Measurements from ENCODE around the gene CCDC91. TPM values are rescaled to one million over a fixed set of nuclear protein-coding genes. Genes with fewer than 3 reads are reported as not detected.
"Not testable (repeated sequence)": the region's sequence is repeated elsewhere in the genome, so short reads cannot be mapped to it uniquely, and the experiment has no call there.

CCDC91 gene
- total RNA-seq, 1 experiment from 2014 or later, result 13.7 TPM

DNA sequence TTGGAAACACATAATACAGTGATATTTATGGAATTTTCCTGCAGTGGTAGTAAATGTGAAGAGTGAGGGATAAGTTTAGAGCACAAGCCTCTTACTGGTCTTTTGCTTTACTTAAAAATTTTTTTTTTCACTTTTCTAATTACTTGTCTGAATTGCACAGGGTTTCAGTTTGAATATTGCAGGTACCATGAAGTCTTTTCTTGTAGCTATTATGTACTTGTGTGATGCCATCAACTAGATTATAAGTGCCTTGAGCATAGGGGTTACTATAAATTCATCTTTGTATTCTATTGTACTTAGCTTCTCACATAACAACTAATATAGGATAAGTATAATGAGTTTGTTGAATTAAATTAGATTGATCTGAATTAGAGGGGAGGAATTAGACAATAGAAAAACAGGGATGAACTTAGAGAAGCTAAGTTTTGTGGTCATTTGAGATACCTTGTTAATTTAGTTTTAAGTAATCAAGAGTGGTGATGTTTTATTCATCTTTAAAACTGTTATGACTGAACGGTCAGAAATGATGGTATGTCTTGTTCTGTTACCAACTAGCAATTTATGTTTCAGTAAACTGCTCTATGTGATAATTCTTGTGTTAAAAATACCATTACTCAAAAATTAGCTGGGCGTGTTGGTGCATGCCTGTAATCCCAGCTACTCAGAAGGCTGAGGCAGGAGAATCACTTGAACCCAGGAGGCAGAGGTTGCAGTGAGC, 42.1 kb downstream of the CCDC91 start:
- DNase-seq (ENCODE audit: low spot score), result no peak

DNA sequence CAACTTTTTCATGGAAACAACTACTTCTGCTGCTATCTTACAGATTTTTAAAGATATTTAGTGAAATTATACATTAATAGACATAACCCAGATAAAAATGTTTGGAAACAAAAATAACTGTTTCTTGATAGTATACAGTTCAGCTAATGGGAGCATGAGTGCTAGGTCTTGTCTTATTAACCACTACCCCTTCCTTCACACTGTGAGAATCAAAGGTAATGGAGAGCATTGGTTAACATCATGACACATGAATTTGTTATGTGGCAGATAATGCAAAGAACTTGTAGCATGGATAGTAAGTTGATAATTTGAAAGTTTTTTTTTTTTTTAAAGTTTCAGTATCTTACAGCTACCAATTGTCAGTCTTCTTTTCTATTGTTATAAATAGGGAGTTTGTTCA, 44.2 kb downstream of the CCDC91 start:
- no peak for DNase-seq (ENCODE audit: low spot score)

DNA sequence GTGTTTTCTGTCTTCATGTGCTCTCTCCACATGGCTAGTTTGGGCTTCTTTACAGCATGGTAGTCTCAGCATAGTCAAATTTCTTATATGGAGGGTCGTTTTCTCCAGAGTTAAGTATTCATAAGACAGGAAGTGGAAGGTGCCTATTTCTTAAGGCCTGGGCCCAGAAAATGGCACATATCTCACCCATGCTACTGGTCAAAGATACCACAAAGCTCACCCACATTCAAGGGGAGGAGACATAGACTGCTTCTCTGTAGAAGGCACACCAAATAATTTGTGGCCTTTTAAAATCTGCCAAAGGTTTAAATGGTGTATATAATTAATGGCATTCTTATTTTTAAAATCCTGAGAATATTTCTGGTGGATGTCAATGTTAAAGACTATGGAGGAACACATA, 44.8 kb downstream of the CCDC91 start:
- no peak for DNase-seq (ENCODE audit: low spot score)

DNA sequence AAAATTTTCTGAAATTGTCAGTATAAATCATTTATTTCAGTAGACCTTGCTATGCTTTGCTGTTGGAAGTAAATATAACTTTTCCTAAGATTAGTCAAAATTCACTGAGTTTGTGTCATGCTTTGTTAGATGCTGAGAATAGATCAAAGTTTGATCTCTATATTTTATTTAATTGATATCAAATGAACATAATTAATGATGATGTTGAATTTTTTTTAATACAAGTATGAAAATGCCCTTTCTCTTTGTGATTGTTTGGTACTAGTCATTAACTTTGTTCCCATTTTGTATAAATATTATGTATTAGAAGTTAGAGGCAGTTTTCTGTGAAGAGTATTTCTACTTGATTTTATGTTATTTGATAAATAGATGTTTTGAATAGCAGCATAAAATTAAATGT, 45.7 kb downstream of the CCDC91 start:
- DNase-seq (ENCODE audit: low spot score), result no peak

DNA sequence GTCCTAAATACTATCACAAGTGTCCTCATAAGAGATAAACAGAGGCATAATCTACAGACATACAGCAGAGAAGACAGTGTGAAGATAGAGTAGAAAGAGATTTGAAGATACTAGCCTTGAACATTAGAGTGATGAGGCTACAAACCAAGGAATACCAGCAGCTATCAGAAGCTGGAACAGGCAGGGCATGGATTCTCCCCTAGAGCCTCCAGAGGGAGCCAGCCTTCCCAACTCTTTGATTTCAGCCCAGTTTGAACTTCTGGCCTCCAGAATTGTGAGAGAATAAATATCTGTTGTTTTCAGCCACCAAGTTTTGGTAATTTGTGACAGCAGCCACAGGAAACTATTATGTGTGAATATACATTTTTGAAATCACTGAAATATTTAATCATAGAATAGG, 47.2 kb downstream of the CCDC91 start:
- peak; percentile 4 for DNase-seq (ENCODE audit: low spot score)

DNA sequence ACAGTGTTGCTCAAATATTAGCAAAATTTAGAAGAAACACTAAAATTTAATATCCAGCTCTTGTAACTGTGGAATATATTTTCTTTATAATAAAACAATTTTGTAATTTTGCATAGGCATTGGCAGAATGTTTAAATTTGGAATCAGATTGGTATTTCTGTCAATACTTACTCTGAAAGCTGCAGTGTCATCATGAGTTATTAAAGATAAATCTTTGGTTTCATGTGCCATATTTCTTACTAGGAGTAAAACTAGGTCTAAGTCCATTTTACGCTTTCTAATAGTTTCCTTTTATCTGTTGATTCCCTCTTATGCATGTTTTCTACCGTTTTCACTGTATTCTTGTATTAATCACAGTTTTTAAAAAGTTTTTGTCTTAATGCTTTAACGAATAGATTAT, 49.7 kb downstream of the CCDC91 start:
- DNase-seq (ENCODE audit: low spot score), result no peak

DNA sequence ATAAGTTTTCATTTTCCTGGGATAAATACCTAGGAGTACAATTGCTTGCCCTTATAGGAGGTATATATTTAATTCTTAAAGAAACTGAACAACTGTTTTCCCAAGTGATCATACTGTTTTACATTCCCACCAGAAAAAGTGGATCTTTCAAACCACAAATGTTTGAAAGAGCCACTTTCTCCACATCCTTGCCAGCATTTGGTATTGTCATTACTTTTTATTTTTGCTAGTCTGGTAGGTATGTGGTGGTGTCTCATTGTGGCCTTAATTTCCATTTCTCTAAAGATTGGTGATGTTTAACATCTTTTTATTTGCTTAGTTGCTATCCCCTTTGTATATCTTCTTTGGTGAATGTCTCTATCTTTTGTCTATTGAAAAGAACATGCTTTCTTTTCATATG, 50.6 kb downstream of the CCDC91 start:
- DNase-seq (ENCODE audit: low spot score), result no peak

DNA sequence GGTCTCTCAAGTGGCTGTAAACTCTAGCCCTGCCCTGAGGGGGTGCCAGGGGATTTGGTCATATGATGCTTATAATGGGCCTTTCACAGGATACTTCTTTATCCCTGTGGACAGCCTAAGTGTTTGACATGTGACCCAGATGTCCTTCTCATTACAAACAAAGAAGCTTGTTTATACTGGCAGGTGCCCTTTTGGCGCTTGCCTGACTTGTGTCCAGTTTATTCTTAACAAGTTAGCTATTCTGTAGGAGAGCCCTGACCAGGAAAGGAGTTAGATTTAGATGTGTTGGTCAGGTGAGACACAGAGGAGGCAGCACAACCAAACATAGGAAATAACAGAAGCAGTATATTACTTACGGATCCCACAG, 51.9 kb downstream of the CCDC91 start:
- no peak for DNase-seq (ENCODE audit: low spot score)

DNA sequence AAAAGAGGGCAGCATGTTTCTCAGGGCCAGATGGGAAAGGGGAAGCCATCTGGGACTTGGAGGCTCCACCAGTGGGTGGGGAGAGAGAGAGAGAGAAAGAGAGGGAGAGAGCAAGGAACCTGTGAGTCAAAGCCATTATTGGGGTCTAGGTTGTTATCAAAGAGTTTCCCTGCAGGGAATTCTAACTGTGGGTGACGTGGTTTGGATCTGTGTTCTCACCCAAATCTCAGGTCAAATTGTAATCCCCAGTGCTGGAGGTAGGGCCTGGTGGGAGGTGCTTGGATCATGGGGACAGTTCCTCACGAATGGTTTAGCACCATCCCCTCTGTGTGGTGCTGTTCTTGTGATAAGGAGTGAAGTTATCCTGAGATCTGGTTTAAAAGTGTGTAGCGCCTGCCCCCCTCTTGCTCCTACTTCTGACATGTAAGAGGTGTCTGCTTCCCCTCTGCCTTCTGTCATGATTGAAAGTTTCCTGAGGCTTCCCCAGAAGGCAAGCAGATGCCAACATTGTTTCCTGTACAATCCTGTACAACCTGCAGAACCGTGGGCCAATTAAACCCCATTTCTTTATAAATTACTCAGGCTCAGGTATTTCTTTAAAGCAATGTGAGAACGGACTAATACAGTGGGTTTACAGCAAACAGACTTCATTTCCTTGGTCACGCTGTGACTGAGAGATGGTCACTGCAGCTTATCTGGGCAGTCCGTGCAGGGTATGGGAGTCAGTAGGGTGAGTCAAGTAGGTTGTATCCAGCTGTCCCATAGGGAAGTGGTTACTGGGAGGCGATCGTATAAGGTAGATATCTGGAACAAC, 52.4 kb downstream of the CCDC91 start:
- no peak for DNase-seq (ENCODE audit: low spot score)

DNA sequence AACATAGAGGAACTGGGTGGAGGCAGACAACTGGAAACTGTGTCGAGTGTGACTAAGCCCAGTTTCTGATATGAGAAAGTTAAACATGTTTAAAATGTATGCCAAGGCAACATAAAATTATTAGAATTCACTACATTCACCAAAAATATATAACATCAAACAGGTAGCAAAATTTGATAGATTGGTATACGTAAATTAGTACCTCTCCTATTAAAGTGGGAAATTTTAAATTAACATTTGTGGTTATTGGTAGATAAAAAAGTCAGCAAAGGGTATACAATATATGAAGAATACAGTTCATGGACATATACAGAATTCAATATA, 53.0 kb downstream of the CCDC91 start:
- no peak for DNase-seq (ENCODE audit: low spot score)

DNA sequence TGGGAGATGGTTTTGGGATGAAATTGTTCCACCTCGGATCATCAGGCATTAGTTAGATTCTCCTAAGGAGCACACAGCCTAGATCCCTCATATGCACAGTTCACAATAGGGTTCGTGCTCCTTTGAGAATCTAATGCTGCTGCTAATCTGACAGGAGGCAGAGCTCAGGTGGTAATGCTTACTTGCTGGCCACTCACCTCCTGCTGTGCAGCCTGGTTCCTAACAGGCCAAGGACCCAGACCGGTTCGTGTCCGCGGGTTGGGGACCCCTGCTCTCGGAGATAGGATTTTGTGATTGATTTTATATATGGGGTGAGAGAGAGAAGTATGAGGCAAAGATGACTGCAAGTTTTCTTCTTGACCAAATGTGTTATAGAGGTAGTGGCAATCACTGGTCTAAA, 57.5 kb downstream of the CCDC91 start:
- DNase-seq (ENCODE audit: low spot score), result no peak

DNA sequence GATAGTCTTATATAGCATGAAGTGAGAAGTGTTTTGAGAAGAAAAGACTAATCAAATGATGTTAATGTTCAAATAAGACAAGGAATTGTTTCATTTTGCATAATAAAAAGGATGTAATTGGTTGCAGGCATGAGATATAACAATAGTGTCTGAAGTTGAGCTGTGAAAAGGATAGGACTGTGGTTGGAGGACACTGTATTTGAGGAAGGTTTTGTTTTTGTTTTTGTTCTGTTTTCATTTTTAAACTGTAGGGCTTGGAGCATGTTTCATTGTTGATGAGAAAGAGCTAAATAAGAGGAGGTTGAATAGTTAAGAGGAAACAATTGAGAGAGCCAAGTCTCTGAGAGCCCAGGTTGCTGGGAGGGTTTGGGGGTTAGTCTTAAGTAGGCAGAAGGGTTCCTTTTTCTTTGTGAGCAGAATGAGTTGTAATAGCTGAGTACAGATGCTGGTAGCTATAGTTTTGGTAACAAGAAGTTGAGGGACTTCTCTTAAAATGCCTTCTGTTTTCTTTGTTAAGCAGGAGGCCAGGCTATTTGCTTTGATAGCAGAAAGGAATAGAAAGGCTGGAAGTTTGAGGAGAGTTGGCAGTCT, 58.4 kb downstream of the CCDC91 start:
- DNase-seq (ENCODE audit: low spot score), result no peak

DNA sequence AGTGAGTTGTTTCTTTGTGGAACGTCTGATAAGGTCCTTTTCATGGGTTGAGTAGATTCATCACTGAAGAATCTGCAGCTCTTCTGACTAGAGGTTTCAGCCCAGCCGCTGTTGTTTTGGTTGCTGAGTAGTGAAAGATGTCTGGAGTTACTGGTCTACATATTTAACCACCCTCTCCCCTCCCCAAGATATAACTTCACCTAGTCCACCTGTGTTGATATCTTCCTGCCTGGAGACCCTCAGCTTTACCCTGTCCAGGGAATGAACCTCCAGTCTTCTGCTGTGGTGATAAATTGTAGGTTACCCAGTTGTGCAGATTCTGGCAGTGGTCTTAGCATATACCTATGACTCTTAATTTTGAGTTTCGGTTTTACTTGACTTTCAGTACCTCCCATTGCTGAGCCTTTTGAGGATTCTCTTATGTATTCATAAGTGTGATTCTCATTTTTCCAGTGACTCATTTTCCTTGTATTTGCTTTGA, 62.9 kb downstream of the CCDC91 start:
- DNase-seq (ENCODE audit: low spot score), result no peak

DNA sequence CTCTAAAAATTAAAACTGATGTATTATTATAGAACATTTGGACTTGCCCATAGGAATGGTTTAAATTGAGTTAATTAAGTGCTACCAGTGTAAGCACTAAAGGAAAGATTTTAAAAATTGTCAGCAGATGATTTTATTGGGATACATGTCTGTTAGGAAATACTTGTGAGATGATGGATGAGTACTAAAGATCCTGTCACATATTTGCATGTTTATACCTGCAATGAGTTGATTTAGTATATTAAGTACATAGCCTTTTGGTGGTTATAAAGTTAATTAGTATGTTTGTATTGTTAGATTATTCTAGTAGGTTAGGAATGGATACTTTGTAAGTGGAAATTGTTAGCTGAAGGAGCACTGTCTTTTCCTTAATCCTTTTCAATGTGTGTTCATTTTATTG, 67.2 kb downstream of the CCDC91 start:
- DNase-seq (ENCODE audit: low spot score), result no peak

DNA sequence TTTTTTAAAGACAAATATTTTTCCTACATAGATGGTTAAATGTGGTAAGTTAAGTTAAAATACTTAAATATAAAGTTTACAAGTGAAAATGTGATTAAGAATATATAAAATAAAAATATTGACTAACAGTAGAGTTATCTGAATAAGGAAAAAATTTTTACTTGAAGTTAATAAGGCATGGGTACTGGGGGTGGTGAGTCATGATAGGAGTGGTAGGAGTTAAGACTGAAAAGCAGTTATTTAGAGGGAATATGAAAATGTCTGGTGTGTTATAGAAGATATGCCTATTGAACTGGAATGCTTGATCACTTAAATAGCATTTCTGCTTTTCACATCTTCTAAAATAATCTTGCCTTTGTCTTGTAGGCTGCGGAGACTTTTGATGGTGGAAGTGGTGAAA, 68.7 kb downstream of the CCDC91 start:
- DNase-seq (ENCODE audit: low spot score), result no peak

DNA sequence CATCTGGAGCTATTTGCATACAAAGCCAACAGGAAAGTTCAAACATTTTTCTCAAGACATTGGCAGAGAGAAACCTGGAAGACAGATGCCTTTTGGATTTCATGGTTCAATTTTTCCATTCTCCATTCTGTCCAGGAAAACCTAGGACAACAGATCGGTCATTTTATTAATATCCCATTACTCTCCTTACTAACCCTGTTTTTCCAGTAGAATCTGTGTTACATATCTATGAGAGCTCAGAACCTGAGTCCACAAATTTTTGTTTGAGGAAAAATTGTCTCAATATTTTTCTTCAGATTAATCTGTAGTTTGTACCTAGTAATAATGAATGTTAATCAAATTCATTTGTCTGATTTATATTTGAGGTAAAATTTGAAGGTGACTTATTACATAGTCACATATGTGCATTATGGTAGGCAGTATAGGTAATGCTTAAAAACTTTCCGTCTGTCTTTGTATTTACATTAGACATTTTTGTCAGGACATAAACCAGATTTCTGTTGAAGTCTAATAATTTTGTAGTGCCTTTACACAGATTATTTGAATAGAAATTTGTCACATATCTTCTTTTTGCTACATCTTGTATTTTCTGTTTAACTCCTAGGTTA, 75.3 kb downstream of the CCDC91 start:
- no peak for DNase-seq (ENCODE audit: low spot score)

DNA sequence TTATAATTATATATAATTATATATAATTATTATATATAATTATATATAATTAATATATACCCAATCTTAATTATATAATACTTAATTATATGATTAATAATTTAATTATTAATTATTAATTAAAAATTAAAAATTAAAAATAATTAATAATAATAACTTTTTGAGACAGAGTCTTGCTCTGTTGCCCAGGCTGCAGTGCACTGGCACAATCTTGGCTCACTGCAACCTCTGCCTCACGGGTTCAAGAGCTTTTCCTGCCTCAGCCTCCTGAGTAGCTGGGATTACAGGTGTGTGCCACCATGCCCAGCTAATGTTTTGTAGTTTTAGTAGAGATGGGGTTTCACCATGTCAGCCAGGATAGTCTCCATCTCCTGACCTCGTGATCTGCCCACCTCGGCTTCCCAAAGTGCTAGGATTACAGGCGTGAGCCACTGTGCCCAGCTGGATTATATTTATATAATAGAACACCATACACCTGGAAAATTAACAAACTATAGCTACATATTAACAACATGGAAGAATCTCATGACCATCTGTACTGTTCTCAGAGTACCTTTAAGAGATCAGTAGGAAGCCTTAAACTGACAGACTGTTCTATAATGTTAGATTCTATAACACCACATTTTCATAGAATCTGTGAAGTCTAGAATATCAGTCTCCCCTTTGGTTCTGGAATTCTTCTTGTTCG, 77.8 kb downstream of the CCDC91 start:
- DNase-seq (ENCODE audit: low spot score), result not testable (repeated sequence)

DNA sequence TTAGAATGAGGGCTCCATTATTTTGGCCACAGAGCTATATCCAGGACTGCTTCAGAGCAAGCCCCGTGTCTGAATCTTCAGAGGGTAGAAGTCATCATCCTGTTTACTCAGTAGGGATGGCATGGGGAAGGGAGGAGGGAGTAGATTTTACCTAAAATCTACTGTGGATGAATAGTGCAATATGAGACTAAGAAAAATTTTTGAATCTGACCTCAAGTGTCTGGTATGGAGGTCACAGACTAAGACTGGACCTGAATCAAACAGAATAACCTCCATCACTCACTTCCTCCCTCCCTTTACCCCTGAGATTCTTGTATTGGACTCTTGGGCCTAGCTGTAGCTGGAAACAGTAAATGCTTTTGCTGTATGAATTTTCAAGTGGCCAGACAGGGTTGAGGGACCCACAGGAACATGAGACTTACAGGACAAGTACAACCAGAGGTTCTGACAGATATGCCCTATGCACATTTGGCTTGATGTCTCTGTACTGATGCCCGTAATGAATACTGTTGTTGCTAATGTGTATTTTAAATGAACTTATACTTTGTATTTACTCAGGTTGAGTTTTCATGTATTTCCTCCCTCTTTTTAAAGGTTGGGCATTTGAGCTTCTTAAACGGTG, 78.5 kb downstream of the CCDC91 start:
- DNase-seq (ENCODE audit: low spot score), result no peak

DNA sequence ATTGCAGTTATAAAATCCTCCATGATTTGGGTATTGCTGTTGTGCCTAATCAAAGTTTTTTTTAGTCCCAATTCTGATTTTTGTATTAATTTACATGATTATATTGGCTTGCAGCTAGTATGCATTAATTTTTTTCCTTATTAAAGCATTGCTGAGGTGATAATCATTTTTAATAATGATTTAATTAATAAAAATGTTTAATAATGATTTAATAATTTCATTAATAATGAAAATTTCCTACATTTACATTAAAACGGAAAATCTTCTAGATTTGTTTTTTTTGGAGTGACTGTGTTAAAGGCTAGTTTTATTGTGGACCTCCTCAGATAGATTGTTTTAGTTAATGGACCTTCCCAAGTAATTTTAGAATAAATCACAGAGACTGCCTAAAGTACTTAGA, 79.6 kb downstream of the CCDC91 start:
- DNase-seq (ENCODE audit: low spot score), result no peak

DNA sequence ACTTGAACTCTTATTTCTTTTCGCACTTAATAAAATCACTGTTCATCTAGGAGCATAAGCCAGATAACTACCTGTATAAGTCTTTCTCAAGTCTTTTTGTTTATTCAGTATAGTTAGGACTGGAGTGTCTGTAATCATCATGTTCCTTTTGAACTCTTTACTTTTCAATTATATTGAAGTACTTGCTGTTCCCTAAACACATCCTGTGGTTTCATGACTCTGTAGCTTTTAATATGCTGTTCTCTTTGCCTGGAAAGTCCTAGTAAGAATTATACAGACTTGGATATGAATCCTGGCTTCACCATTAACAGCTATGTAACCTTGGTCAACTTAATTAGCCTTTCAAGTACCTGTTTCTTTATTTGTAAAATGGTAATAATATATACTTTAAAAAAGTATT, 88.2 kb downstream of the CCDC91 start:
- DNase-seq (ENCODE audit: low spot score), result no peak

DNA sequence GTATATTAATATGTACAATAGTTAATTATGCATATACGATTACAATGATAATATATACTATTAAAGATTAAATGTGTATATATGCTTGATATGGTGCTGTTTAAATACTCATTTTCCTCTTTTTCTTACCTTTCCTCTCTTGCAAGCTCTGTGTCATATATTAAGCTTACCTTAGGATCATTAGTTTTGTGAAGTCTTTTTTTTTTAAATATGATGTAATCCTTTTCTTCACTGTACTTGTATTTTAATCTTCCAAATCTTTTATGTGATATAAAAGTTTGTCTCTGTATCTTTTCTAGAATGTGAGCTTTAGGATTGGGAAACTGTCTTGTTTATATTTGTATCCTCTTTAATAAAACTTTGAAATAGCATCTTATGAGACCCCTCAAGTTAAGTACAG, 88.7 kb downstream of the CCDC91 start:
- DNase-seq (ENCODE audit: low spot score), result no peak

DNA sequence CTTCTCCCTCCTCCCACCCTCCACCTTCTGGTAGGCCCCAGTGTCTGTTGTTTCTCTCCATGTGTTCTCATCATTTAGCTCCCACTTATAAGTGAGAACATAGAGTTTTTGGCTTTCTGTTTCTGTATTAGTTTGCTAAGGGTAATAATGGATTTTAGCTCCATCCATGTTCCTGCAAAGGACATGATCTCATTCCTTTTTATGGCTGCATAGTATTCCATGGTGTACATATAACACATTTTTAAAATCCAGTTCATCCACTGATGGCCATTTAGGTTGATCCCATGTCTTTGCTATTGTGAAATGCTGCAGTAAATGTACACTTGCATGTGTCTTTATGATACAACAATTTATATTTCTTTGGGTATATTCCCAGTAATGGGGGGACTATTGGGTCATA, 96.1 kb downstream of the CCDC91 start:
- no peak for DNase-seq (ENCODE audit: low spot score)

Data from H4 (cell line).